Panc1 (cell line): Measurements from ENCODE around the gene TMPRSS2. TPM values are rescaled to one million over a fixed set of nuclear protein-coding genes. Genes with fewer than 3 reads are reported as not detected.

Experiments used
- ATAC-seq: fragments of 200-7000 bp; cut with Tn5 transposase; 2 replicates; pipeline ENCODE4 v1.9.1; 2020; ENCODE audit warnings: mild to moderate bottlenecking, moderate library complexity
- BruUV-seq: library from RNA; stranded (reverse); fragments of 400-500 nt; replicated peaks from 2 replicates; lab custom pipeline; 2021; lab: Mats Ljungman, UMichigan
- CTCF ChIA-PET: fragments of 300-600 bp; sonication (Branson Sonifier 250); formaldehyde crosslinking; loops from one replicate; lab custom pipeline; 2022; ENCODE audit warnings: antibody characterized with exemption; lab: Charles Lee
- POLR2A ChIA-PET: fragments of 300-600 bp; sonication (Branson Sonifier 250); formaldehyde crosslinking; loops from one replicate; lab custom pipeline; 2022; ENCODE audit warnings: antibody characterized with exemption; lab: Charles Lee
- DNase-seq: peaks from one replicate; pipeline ENCODE4 v3.0.0-alpha.2; 2010; ENCODE audit warnings: low read depth, low spot score
- H3K27ac ChIP-seq: 2 replicates; pipeline ENCODE4 v1.5.1; 2011; ENCODE audit warnings: mild to moderate bottlenecking, low read length, inconsistent platforms
- H3K27me3 ChIP-seq: fragments of 200-500 bp; sonication (Bioruptor generic); 2 replicates; pipeline ENCODE4 v1.6.0; 2014; ENCODE audit warnings: low read length, inconsistent platforms; ENCODE audit not compliant: control insufficient read depth, insufficient read depth
- H3K36me3 ChIP-seq: fragments of 200-500 bp; sonication (Bioruptor generic); 2 replicates; pipeline ENCODE4 v1.5.1; 2014; ENCODE audit warnings: inconsistent platforms, mild to moderate bottlenecking, low read length, moderate library complexity; ENCODE audit not compliant: control insufficient read depth, insufficient read depth
- H3K4me1 ChIP-seq: 2 replicates; pipeline ENCODE4 v1.5.1; 2011; ENCODE audit warnings: inconsistent platforms, mild to moderate bottlenecking, low read length, moderate library complexity; ENCODE audit not compliant: control insufficient read depth, insufficient read depth
- H3K4me3 ChIP-seq, 2 experiments: 2 replicates each; pipeline ENCODE4 v1.5.1; 2011 to 2012; ENCODE audit warnings: low read depth in 2 of 2, low read length in 2 of 2, mild to moderate bottlenecking in 2 of 2, inconsistent platforms in 1 of 2, moderate library complexity in 1 of 2
- H3K9me3 ChIP-seq: fragments of 200-500 bp; sonication (Bioruptor generic); 2 replicates; pipeline ENCODE4 v1.5.1; 2014; ENCODE audit warnings: low read depth, mild to moderate bottlenecking, inconsistent platforms, low read length, moderate library complexity; ENCODE audit not compliant: control insufficient read depth, insufficient read depth
- CTCF ChIP-seq: fragments of 450-650 bp; IDR thresholded peaks from 2 replicates; pipeline ENCODE4 v1.5.1; 2017; ENCODE audit warnings: mild to moderate bottlenecking
- POLR2AphosphoS5 ChIP-seq: IDR thresholded peaks from 2 replicates; pipeline ENCODE4 v1.6.1; 2012; ENCODE audit warnings: mild to moderate bottlenecking, low read depth, low read length, moderate library complexity
- REST ChIP-seq, 2 experiments: IDR thresholded peaks; 2 replicates each; pipeline ENCODE4 v1.6.1; 2011 to 2012; ENCODE audit warnings: low read depth in 2 of 2, control low read depth in 1 of 2, low read length in 1 of 2, mild to moderate bottlenecking in 1 of 2, moderate library complexity in 1 of 2; ENCODE audit not compliant: insufficient read depth in 1 of 2
- SIN3A ChIP-seq: IDR thresholded peaks from 2 replicates; pipeline ENCODE4 v1.6.1; 2012; ENCODE audit warnings: low read depth, mild to moderate bottlenecking, low read length, moderate library complexity, borderline replicate concordance; ENCODE audit not compliant: insufficient read depth
- TCF7L2 ChIP-seq: IDR thresholded peaks from 2 replicates; pipeline ENCODE4 v1.6.1; 2011; ENCODE audit warnings: mild to moderate bottlenecking, low read depth, low read length, inconsistent platforms
- in situ Hi-C: cut with HindIII; loops from 2 replicates; pipeline ENCODE4 v1.10.0; 2016; ENCODE audit warnings: low sequenced_read_pairs, low pct_unique_long_range_greater_than_20kb
- intact Hi-C: fragments of 100-400 bp; cut with micrococcal nuclease; formaldehyde crosslinking; loops from one replicate; pipeline ENCODE4 v1.10.0; 2022; ENCODE audit not compliant: unreplicated experiment
- total RNA-seq: library from RNA; stranded (reverse); gene quantifications from one replicate; pipeline ENCODE4 v1.2.1, GENCODE V29; 2021; ENCODE audit not compliant: unreplicated experiment

TMPRSS2 gene
- total RNA-seq, 1 experiment from 2014 or later, result 111 TPM

GRCh38 chr21:41482980-41483379, 25.0 kb downstream of the TMPRSS2 start:
- Histone ChIP-seq H3K27ac (no peak overlapping the region), H3K27me3 (no peaks in the 10 kb centered on the region), H3K4me3 (no peak overlapping the region), H3K4me1 (peaks cover 11% of the 10 kb centered on the region), H3K9me3 (no peaks in the 10 kb centered on the region), H3K36me3 (peaks cover 2% of the 10 kb centered on the region)
- ATAC-seq (no peak), DNase-seq (no peak)
- POLR2A ChIA-PET, result no interaction called here
- CTCF ChIA-PET, result no interaction called here
- in situ Hi-C loops (no loop called here), intact Hi-C loops (no loop called here)
- TF ChIP-seq REST (IDR thresholded peaks at IDR 0.05; ENCODE audit: insufficient read depth in 1 of 2, low read depth in 2 of 2, low read length in 1 of 2) (no peak), CTCF (no peak), TCF7L2 (no peak), POLR2AphosphoS5 (no peak), SIN3A (no peak)
- no TSS peak for BruUV-seq

GRCh38 chr21:41482301-41482700, 25.7 kb downstream of the TMPRSS2 start:
- H3K4me1 ChIP-seq, result peaks cover 17% of the 10 kb centered on the region
- CTCF ChIA-PET, result no interaction called here
- H3K4me3 ChIP-seq, result no peak overlapping the region
- in situ Hi-C loops (no loop called here), intact Hi-C loops (no loop called here)
- ATAC-seq (no peak), DNase-seq (no peak)
- H3K27ac ChIP-seq, result no peak overlapping the region
- no peak for TF ChIP-seq REST (IDR thresholded peaks at IDR 0.05; ENCODE audit: insufficient read depth in 1 of 2, low read depth in 2 of 2, low read length in 1 of 2)
- no peak for TF ChIP-seq POLR2AphosphoS5
- TF ChIP-seq CTCF, result no peak
- no peak for TF ChIP-seq TCF7L2
- no peak for TF ChIP-seq SIN3A
- H3K9me3 ChIP-seq, result no peaks in the 10 kb centered on the region
- H3K36me3 ChIP-seq, result peaks cover 2% of the 10 kb centered on the region
- BruUV-seq, result no TSS peak
- no peaks in the 10 kb centered on the region for H3K27me3 ChIP-seq
- POLR2A ChIA-PET, result no interaction called here
